ENCODE data around the gene PRICKLE4. TPM values are rescaled to one million over a fixed set of nuclear protein-coding genes. Genes with fewer than 3 reads are reported as not detected.

Gene PRICKLE4, protein sequence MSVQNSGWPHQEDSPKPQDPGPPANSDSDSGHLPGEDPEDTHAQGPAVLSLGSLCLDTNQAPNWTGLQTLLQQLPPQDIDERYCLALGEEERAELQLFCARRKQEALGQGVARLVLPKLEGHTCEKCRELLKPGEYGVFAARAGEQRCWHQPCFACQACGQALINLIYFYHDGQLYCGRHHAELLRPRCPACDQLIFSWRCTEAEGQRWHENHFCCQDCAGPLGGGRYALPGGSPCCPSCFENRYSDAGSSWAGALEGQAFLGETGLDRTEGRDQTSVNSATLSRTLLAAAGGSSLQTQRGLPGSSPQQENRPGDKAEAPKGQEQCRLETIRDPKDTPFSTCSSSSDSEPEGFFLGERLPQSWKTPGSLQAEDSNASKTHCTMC
- 0.41 and 2.8 TPM in 2 replicates for total RNA-seq (2014; rRNA removed; shearing (Covaris generic); ENCODE audit: low replicate concordance)

DNA sequence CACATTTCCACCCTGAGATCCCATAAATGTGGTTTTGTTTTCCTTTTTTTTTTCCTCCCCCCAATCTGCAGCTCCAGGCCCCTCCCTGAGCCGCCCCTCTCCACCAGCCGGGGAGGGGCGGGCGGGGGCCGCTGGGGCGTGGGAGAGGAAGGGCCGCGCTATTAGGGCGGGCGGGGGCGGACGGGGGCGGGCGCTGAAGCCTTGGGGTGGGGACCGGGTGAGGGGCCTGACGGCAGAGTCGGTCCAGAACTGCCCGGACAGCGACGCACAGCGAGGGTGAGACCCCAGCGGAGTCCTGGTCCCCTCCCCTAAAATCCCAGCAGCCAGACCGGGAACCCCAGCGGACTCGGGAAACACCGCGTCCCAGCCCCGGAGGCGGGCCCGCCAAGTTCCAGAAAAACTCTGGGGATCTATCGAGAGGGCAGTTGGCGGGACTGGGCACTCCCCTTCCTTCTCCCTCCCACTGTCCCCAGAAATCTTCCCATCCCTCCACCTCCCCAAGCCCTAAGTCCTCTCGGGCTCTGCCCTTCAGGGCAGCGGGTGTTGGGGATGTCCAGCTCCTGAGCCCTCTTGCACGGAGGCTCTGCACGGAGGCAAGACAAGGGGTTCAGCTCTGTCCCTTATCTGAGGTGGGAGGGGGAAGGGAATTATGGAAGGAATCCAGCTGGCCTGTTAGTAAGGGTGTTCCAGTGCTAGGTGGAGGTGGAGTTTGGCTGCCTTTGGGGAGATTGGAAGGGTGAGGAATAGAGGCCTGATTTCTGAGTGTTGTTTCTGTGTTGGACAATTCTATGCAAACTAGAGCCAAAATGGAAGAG is at the start of gene PRICKLE4:
Gene PRICKLE4 (plus strand): TSS at position 232 of the 815 bp plus-strand sequence. CDS start 2,692 bp downstream, outside the sequence.
- Histone ChIP-seq H3K79me2 (ENCODE audit: low read length) (peaks cover 10% of the 10 kb centered on the region), H3K4me1 (ENCODE audit: low read length) (peaks cover 41% of the 10 kb centered on the region), H3K9me3 (ENCODE audit: low read length) (no peaks in the 10 kb centered on the region), H2AFZ (ENCODE audit: low read length) (peak within 1 kb of the TSS; percentile 83), H3K4me3 (ENCODE audit: low read length) (peak within 1 kb of the TSS; percentile 93), H3K4me2 (ENCODE audit: low read depth, low read length, poor library complexity, severe bottlenecking) (peak within 1 kb of the TSS; percentile 96), H3K9ac (ENCODE audit: low read length) (peak within 1 kb of the TSS; percentile 94), H3K36me3 (ENCODE audit: insufficient read depth, low read length) (no peaks in the 10 kb centered on the region), H3K9me2 (replicated peaks; ENCODE audit: insufficient read depth, low read length) (no peaks in the 10 kb centered on the region), H3K27ac (ENCODE audit: low read length) (no peak within 1 kb of the TSS), H4K20me1 (ENCODE audit: insufficient read depth, low read depth, low read length) (peaks cover 5% of the 10 kb centered on the region; the same call in 1 of the 2 replicates), H3K27me3 (ENCODE audit: low read length) (no peaks in the 10 kb centered on the region)
- no peak for DNase-seq

DNA sequence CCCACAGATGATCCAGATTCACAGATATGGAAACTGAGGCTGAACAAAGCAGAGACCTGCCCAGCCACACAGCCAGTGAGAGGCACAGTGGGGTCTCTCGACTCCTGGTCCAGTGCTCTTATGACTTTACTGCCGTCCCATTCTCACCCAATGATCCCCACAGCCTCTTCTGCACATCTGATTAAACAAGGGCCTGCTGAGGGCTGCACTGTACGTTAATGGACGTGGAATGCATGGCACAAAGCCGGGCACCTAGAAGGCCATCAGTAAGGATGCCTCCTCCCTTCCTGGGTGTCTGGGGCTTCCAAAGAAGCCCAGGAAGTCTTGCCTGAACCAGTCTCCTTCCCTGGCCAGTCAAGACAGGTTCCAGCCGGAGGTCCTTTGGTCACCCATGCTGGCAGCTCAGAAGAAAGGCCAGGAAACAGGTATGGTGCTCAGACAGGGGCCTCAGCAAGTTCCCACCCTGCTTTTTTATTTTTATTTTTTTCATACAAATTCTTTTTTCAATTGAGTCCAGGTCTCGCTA is 49.0 kb upstream of the PRICKLE4 start:
- peaks cover 69% of the 10 kb centered on the region for H3K79me2 ChIP-seq (ENCODE audit: low read length)
- H3K36me3 ChIP-seq (ENCODE audit: insufficient read depth, low read length), result no peaks in the 10 kb centered on the region
- H3K27ac ChIP-seq (ENCODE audit: low read length), result peak overlapping the region; percentile 99

GRCh38 chr6:41732149-41732548 is 48.4 kb upstream of the PRICKLE4 start:
- H2AFZ ChIP-seq (ENCODE audit: low read length), result no peak overlapping the region
- H3K79me2 ChIP-seq (ENCODE audit: low read length), result peaks cover 64% of the 10 kb centered on the region
- H3K9ac ChIP-seq (ENCODE audit: low read length), result peak overlapping the region; percentile 89
- H4K20me1 ChIP-seq (ENCODE audit: insufficient read depth, low read depth, low read length), result no peaks in the 10 kb centered on the region
- H3K36me3 ChIP-seq (ENCODE audit: insufficient read depth, low read length), result no peaks in the 10 kb centered on the region
- peak overlapping the region; percentile 99 for H3K27ac ChIP-seq (ENCODE audit: low read length)
- H3K4me2 ChIP-seq (ENCODE audit: low read depth, low read length, poor library complexity, severe bottlenecking), result peak overlapping the region; percentile 76
- H3K27me3 ChIP-seq (ENCODE audit: low read length), result no peaks in the 10 kb centered on the region
- H3K4me1 ChIP-seq (ENCODE audit: low read length), result peaks cover 73% of the 10 kb centered on the region
- H3K9me3 ChIP-seq (ENCODE audit: low read length), result no peaks in the 10 kb centered on the region
- DNase-seq, result no peak
- no peaks in the 10 kb centered on the region for H3K9me2 ChIP-seq (replicated peaks; ENCODE audit: insufficient read depth, low read length)
- peak overlapping the region; percentile 73 for H3K4me3 ChIP-seq (ENCODE audit: low read length)

More for the DNA sequence above, 49.0 kb upstream of the PRICKLE4 start:
- H2AFZ ChIP-seq (ENCODE audit: low read length), result no peak overlapping the region
- no peaks in the 10 kb centered on the region for H3K27me3 ChIP-seq (ENCODE audit: low read length)
- no peak for DNase-seq
- peaks cover 78% of the 10 kb centered on the region for H3K4me1 ChIP-seq (ENCODE audit: low read length)
- H3K4me2 ChIP-seq (ENCODE audit: low read depth, low read length, poor library complexity, severe bottlenecking), result peak overlapping the region; percentile 76
- H3K4me3 ChIP-seq (ENCODE audit: low read length), result peak overlapping the region; percentile 73
- peak overlapping the region; percentile 89 for H3K9ac ChIP-seq (ENCODE audit: low read length)
- H3K9me2 ChIP-seq (replicated peaks; ENCODE audit: insufficient read depth, low read length), result no peaks in the 10 kb centered on the region
- no peaks in the 10 kb centered on the region for H4K20me1 ChIP-seq (ENCODE audit: insufficient read depth, low read depth, low read length)
- no peaks in the 10 kb centered on the region for H3K9me3 ChIP-seq (ENCODE audit: low read length)

DNA sequence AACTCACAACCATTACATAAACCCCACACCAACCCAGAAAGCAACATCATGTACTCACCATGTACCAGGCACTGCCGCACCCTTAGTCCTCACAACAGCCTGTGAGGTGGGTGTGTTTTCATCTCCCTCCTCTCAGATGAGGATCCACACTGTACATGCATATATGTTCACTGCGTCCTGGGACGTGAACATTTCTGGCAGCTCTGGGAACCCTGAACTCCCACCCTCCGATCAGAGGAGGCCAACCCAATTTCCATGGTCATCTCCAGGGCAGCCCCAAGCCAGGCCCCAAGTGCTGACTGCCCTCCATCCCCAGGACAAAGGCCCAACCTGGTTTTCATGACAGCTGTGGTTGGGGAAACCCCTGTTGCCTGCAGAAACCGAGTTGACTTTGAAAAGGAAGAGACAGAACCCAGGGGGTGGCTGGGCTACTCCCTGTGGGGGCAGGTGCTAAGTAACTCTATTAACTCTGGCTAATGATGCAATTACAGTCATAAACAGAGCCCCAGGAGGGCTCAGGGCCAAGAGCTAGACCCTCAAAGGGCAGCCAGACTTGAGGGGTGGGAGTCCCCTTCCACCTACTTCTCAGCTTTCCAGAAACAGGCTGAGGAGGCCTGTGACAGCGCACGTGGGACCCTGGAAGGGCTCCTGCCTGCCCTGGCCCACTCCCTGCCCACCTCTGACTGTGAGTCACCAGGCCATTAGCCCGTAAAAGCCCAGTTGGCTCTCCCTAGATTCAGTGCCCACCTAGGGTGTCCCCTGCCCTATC is 47.8 kb upstream of the PRICKLE4 start:
- peak overlapping the region; percentile 89 for H3K9ac ChIP-seq (ENCODE audit: low read length)
- peaks cover 58% of the 10 kb centered on the region for H3K79me2 ChIP-seq (ENCODE audit: low read length)
- H3K4me3 ChIP-seq (ENCODE audit: low read length), result peak overlapping the region; percentile 73

DNA sequence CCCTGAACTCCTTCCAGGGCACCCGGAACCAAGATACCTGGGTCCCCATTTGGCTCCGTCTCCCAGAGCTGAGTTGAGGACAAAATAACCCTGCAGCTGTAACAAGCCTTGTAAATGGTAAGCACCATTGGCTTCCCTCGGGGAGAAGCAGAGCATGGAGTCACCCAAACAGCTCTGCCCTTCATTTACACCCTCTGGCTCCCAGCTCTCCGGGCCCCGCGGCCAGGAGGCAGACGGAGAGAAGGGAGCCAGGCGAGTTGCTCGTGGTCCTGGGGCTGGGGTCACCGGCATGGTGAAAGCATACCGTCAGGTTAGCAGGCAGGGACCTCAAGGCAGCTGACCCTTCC is 47.2 kb upstream of the PRICKLE4 start:
- Histone ChIP-seq H3K9ac (ENCODE audit: low read length) (peak overlapping the region; percentile 89), H3K9me3 (ENCODE audit: low read length) (no peaks in the 10 kb centered on the region), H3K79me2 (ENCODE audit: low read length) (peaks cover 52% of the 10 kb centered on the region), H3K27me3 (ENCODE audit: low read length) (no peaks in the 10 kb centered on the region), H3K36me3 (ENCODE audit: insufficient read depth, low read length) (no peaks in the 10 kb centered on the region), H2AFZ (ENCODE audit: low read length) (no peak overlapping the region), H4K20me1 (ENCODE audit: insufficient read depth, low read depth, low read length) (no peaks in the 10 kb centered on the region), H3K4me2 (ENCODE audit: low read depth, low read length, poor library complexity, severe bottlenecking) (peak overlapping the region; percentile 76), H3K4me1 (ENCODE audit: low read length) (peaks cover 63% of the 10 kb centered on the region), H3K27ac (ENCODE audit: low read length) (peak overlapping the region; percentile 99), H3K4me3 (ENCODE audit: low read length) (peak overlapping the region; percentile 73), H3K9me2 (replicated peaks; ENCODE audit: insufficient read depth, low read length) (no peaks in the 10 kb centered on the region)
- DNase-seq, result peak; percentile 74

More for the DNA sequence above, 47.8 kb upstream of the PRICKLE4 start:
- peaks cover 68% of the 10 kb centered on the region for H3K4me1 ChIP-seq (ENCODE audit: low read length)
- no peak overlapping the region for H2AFZ ChIP-seq (ENCODE audit: low read length)
- peak overlapping the region; percentile 99 for H3K27ac ChIP-seq (ENCODE audit: low read length)
- no peaks in the 10 kb centered on the region for H4K20me1 ChIP-seq (ENCODE audit: insufficient read depth, low read depth, low read length)
- peak; percentile 85 for DNase-seq
- H3K36me3 ChIP-seq (ENCODE audit: insufficient read depth, low read length), result no peaks in the 10 kb centered on the region
- no peaks in the 10 kb centered on the region for H3K9me2 ChIP-seq (replicated peaks; ENCODE audit: insufficient read depth, low read length)
- H3K4me2 ChIP-seq (ENCODE audit: low read depth, low read length, poor library complexity, severe bottlenecking), result peak overlapping the region; percentile 76
- H3K9me3 ChIP-seq (ENCODE audit: low read length), result no peaks in the 10 kb centered on the region
- H3K27me3 ChIP-seq (ENCODE audit: low read length), result no peaks in the 10 kb centered on the region

- H3K27ac ChIP-seq (ENCODE audit: low read length), result peak overlapping the region; percentile 99
- H2AFZ ChIP-seq (ENCODE audit: low read length), result no peak overlapping the region
- peaks cover 56% of the 10 kb centered on the region for H3K4me1 ChIP-seq (ENCODE audit: low read length)
- H3K4me3 ChIP-seq (ENCODE audit: low read length), result peak overlapping the region; percentile 73
- peak overlapping the region; percentile 76 for H3K4me2 ChIP-seq (ENCODE audit: low read depth, low read length, poor library complexity, severe bottlenecking)
- no peaks in the 10 kb centered on the region for H4K20me1 ChIP-seq (ENCODE audit: insufficient read depth, low read depth, low read length)
- no peaks in the 10 kb centered on the region for H3K36me3 ChIP-seq (ENCODE audit: insufficient read depth, low read length)
- peaks cover 45% of the 10 kb centered on the region for H3K79me2 ChIP-seq (ENCODE audit: low read length)
- no peaks in the 10 kb centered on the region for H3K9me3 ChIP-seq (ENCODE audit: low read length)
- H3K9ac ChIP-seq (ENCODE audit: low read length), result peak overlapping the region; percentile 89
- H3K9me2 ChIP-seq (replicated peaks; ENCODE audit: insufficient read depth, low read length), result no peaks in the 10 kb centered on the region
- DNase-seq, result peak; percentile 97
- H3K27me3 ChIP-seq (ENCODE audit: low read length), result no peaks in the 10 kb centered on the region
Observed at GRCh38 chr6:41733707-41734665, 46.6 kb upstream of the PRICKLE4 start.

All from Karpas-422 (cell line).